Activated CD8-positive, alpha-beta T cell treated with anti-CD3 and anti-CD28 coated beads for 36 hours (primary cell): ENCODE results near the gene RGSL1. TPM values are rescaled to one million over a fixed set of nuclear protein-coding genes. Genes with fewer than 3 reads are reported as not detected.

Experiments
- ATAC-seq: fragments of 200-7000 bp; cut with Tn5 transposase; one replicate; pipeline ENCODE4 v1.10.0; 2021; ENCODE audit warnings: mild to moderate bottlenecking, moderate library complexity
- CTCF ChIA-PET: fragments of 350-600 bp; sonication (Branson Sonifier 250); formaldehyde crosslinking; loops from one replicate; lab custom pipeline; 2021; ENCODE audit warnings: antibody characterized with exemption; lab: Charles Lee
- POLR2A ChIA-PET: fragments of 350-600 bp; sonication (Branson Sonifier 250); formaldehyde crosslinking; loops from one replicate; lab custom pipeline; 2021; ENCODE audit warnings: antibody characterized with exemption; lab: Charles Lee
- DNase-seq: peaks from one replicate; pipeline ENCODE4 v3.0.0-alpha.2; 2020
- H3K27ac Mint-ChIP-seq: one replicate; pipeline ENCODE4 v1.8.0; 2021; ENCODE audit warnings: mild to moderate bottlenecking, mixed read lengths
- H3K27me3 Mint-ChIP-seq: one replicate; pipeline ENCODE4 v1.8.0; 2021; ENCODE audit warnings: mixed read lengths
- H3K36me3 Mint-ChIP-seq: one replicate; pipeline ENCODE4 v1.8.0; 2021; ENCODE audit warnings: low read depth, mixed read lengths
- H3K4me1 Mint-ChIP-seq: one replicate; pipeline ENCODE4 v1.8.0; 2021; ENCODE audit warnings: low read depth, mixed read lengths
- H3K4me3 Mint-ChIP-seq: one replicate; pipeline ENCODE4 v1.8.0; 2021; ENCODE audit warnings: mild to moderate bottlenecking, moderate library complexity, mixed read lengths
- H3K9me3 Mint-ChIP-seq: one replicate; pipeline ENCODE4 v1.8.0; 2021; ENCODE audit warnings: mixed read lengths
- CTCF ChIP-seq: fragments of 200-600 bp; IDR thresholded peaks from one replicate; pipeline ENCODE4 v1.8.0; 2022; ENCODE audit warnings: antibody characterized with exemption, mild to moderate bottlenecking
- intact Hi-C: fragments of 100-400 bp; cut with micrococcal nuclease; formaldehyde crosslinking; loops from one replicate; pipeline ENCODE4 v1.10.0; 2022
- total RNA-seq, 2 experiments: library from RNA; stranded (reverse); gene quantifications; one replicate each; pipeline ENCODE4 v1.2.3, GENCODE V29; 2021

Gene RGSL1
- total RNA-seq, 2 experiments from 2014 or later: not detected

- intact Hi-C loops: loop anchor here (10.0 kb wide), 1 partner anchor 151 kb away; no protein-coding TSS in a partner anchor
- no peaks in the 10 kb centered on the region for H3K9me3 Mint-ChIP-seq
- H3K27ac Mint-ChIP-seq: no peak overlapping the region
- no peaks in the 10 kb centered on the region for H3K27me3 Mint-ChIP-seq
- H3K36me3 Mint-ChIP-seq: no peaks in the 10 kb centered on the region
- CTCF ChIA-PET: interaction anchor here (0.7 to 27.6 kb wide), 51 partner anchors 8 to 511 kb away, joined by 3 to 1003 read pairs (median 5); partner anchors contain the start of genes NPL and RGS16
- H3K4me1 Mint-ChIP-seq: peaks cover 16% of the 10 kb centered on the region
- H3K4me3 Mint-ChIP-seq: no peak overlapping the region
- DNase-seq (peak; percentile 79), ATAC-seq (peak; percentile 80)
- peak; percentile 92 for TF ChIP-seq CTCF
- POLR2A ChIA-PET: interaction anchor here (0.8 to 2.9 kb wide), 6 partner anchors 10 to 194 kb away, joined by 3 to 11 read pairs (median 4); partner anchors contain the start of gene NPL
These were observed 145.8 kb downstream of the RGSL1 start for GRCh38 chr1:182595641-182596240.

DNA sequence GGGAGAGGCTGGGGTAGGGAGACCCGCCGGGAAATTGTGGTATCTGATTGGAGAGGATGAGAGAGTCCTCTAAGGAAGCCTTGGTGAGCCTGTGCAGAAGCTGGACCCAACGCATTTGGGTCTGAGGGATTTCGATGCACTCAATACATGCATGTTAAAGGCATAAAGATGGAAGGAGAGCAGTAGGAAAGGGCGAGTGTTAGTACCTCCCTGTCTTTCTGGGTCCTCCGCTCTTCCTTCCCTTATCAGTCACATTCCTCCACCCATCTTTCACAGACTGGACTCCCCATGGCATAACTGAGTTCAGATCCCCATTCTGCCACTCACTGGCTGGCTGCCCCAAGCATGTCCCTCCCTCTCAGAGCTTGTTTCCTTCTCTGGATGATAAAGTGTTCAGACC is 147.0 kb downstream of the RGSL1 start:
- H3K4me3 Mint-ChIP-seq: no peak overlapping the region
- no peaks in the 10 kb centered on the region for H3K9me3 Mint-ChIP-seq
- H3K27me3 Mint-ChIP-seq: no peaks in the 10 kb centered on the region
- CTCF ChIA-PET: interaction anchor here (0.6 to 27.6 kb wide), 9 partner anchors 11 to 192 kb away, joined by 3 to 1003 read pairs (median 12); partner anchors contain the start of gene NPL
- ATAC-seq: no peak
- POLR2A ChIA-PET: interaction anchor here (1.4 kb wide), 1 partner anchor 185 kb away, joined by 4 read pairs; no protein-coding TSS in a partner anchor
- H3K27ac Mint-ChIP-seq: no peak overlapping the region
- H3K36me3 Mint-ChIP-seq: no peaks in the 10 kb centered on the region
- DNase-seq: no peak
- TF ChIP-seq CTCF: no peak
- peaks cover 16% of the 10 kb centered on the region for H3K4me1 Mint-ChIP-seq
- intact Hi-C loops: loop anchor here (10.0 kb wide), 1 partner anchor 152 kb away; no protein-coding TSS in a partner anchor

DNA sequence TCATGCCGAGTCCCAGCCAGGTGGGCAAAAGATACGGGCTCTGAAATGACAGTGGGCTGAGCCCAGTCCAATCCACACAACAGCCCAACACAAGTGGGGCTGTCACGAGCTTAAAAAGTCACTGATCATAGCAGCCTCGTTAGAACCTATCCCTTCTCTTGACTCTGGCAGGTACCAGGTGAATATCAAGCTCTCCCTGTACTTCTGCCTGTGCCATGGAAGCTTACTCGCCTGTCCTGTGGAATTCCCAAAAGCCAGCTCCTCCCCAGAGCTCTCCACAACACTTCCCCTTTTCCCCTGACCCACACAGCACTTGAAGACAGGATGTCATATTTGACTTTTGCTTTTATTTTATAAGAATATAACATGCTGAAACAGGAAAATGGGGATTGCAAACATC is 148.3 kb downstream of the RGSL1 start:
- Mint-ChIP-seq H3K4me1 (peaks cover 19% of the 10 kb centered on the region), H3K36me3 (no peaks in the 10 kb centered on the region), H3K4me3 (no peak overlapping the region), H3K27me3 (no peaks in the 10 kb centered on the region), H3K27ac (no peak overlapping the region), H3K9me3 (no peaks in the 10 kb centered on the region)
- no peak for DNase-seq
- CTCF ChIA-PET: interaction anchor here (0.8 to 27.6 kb wide), 12 partner anchors 9 to 191 kb away, joined by 3 to 1003 read pairs (median 4); partner anchors contain the start of genes NPL and RNASEL
- intact Hi-C loops: loop anchor here (10.0 kb wide), 1 partner anchor 153 kb away; no protein-coding TSS in a partner anchor
- ATAC-seq: no peak
- POLR2A ChIA-PET: interaction anchor here (0.7 to 2.1 kb wide), 8 partner anchors 9 to 190 kb away, joined by 3 to 10 read pairs (median 4); partner anchors contain the start of gene RNASEL
- TF ChIP-seq CTCF: no peak

DNA sequence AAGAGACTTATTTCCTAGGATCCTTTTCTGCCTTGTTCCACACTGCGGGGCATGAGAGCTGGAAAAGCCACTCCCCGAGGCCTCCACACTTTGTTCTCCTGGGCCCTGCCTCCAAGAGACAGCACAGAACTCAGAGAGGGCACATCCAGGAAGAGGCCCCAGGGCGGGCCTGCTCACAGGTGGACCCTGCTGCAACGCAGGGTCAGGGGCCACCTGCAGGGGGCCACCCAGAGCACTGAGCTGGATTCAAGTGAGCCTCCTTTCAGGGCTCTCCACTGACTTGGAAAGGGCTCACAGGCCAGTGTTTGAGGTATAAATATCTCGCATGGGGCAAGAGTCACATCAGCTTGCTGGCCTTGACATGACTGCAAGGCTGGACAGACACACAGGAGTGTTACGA is 149.4 kb downstream of the RGSL1 start:
- Mint-ChIP-seq H3K4me3 (no peak overlapping the region), H3K36me3 (no peaks in the 10 kb centered on the region), H3K27me3 (peaks cover under 1% of the 10 kb centered on the region), H3K4me1 (peaks cover 19% of the 10 kb centered on the region), H3K27ac (no peak overlapping the region), H3K9me3 (no peaks in the 10 kb centered on the region)
- intact Hi-C loops: loop anchor here (10.0 kb wide), 1 partner anchor 155 kb away; no protein-coding TSS in a partner anchor
- ATAC-seq (peak; percentile 17), DNase-seq (peak; percentile 55)
- CTCF ChIA-PET: interaction anchor here (1.0 to 27.6 kb wide), 8 partner anchors 11 to 190 kb away, joined by 3 to 1003 read pairs (median 9); partner anchors contain the start of genes NPL and RNASEL
- TF ChIP-seq CTCF: peak; percentile 57
- POLR2A ChIA-PET: interaction anchor here (0.7 to 2.1 kb wide), 8 partner anchors 10 to 189 kb away, joined by 3 to 10 read pairs (median 5); partner anchors contain the start of gene RNASEL
